IPS-15b (cell line): ENCODE measurements around the gene LHX3.

Source experiments
- H3K27me3 ChIP-seq: one replicate; pipeline ENCODE4 v1.6.1; 2013; ENCODE audit warnings: low read length; ENCODE audit not compliant: control insufficient read depth, insufficient read depth
- H3K36me3 ChIP-seq: one replicate; pipeline ENCODE4 v1.6.1; 2013; ENCODE audit warnings: low read length; ENCODE audit not compliant: control insufficient read depth, insufficient read depth
- H3K4me1 ChIP-seq: one replicate; pipeline ENCODE4 v1.6.1; 2013; ENCODE audit warnings: mild to moderate bottlenecking, low read length; ENCODE audit not compliant: control insufficient read depth, insufficient read depth
- H3K4me3 ChIP-seq: one replicate; pipeline ENCODE4 v1.5.1; 2013; ENCODE audit warnings: low read depth, low read length
- H3K9ac ChIP-seq: one replicate; pipeline ENCODE4 v1.6.1; 2013; ENCODE audit warnings: low read depth, mild to moderate bottlenecking, low read length
- H3K9me3 ChIP-seq: one replicate; pipeline ENCODE4 v1.6.1; 2013; ENCODE audit warnings: mild to moderate bottlenecking, low read length; ENCODE audit not compliant: control insufficient read depth, insufficient read depth

The LHX3 gene

GRCh38 chr9:136148766-136149165 lies 56.2 kb downstream of the LHX3 start:
- Histone ChIP-seq H3K36me3 (no peaks in the 10 kb centered on the region), H3K4me1 (peaks cover 4% of the 10 kb centered on the region), H3K9me3 (no peaks in the 10 kb centered on the region), H3K4me3 (no peak overlapping the region), H3K27me3 (peaks cover 5% of the 10 kb centered on the region), H3K9ac (no peak overlapping the region)

- H3K9ac ChIP-seq, result no peak overlapping the region
- H3K9me3 ChIP-seq, result no peaks in the 10 kb centered on the region
- H3K36me3 ChIP-seq, result no peaks in the 10 kb centered on the region
- no peak overlapping the region for H3K4me3 ChIP-seq
- H3K4me1 ChIP-seq, result peaks cover 4% of the 10 kb centered on the region
- H3K27me3 ChIP-seq, result peaks cover 5% of the 10 kb centered on the region
Measured at GRCh38 chr9:136147890-136148714, 56.8 kb downstream of the LHX3 start.

- Histone ChIP-seq H3K36me3 (no peaks in the 10 kb centered on the region), H3K27me3 (peaks cover 5% of the 10 kb centered on the region), H3K9me3 (no peaks in the 10 kb centered on the region), H3K9ac (no peak overlapping the region), H3K4me1 (peaks cover 4% of the 10 kb centered on the region), H3K4me3 (no peak overlapping the region)
Measured at GRCh38 chr9:136147038-136147889, 57.7 kb downstream of the LHX3 start.
